Hepatocyte (in vitro differentiated cells): ENCODE data around the gene HSPB8. TPM values are rescaled to one million over a fixed set of nuclear protein-coding genes. Genes with fewer than 3 reads are reported as not detected.

Experiments used
- DNase-seq: peaks from one replicate; pipeline ENCODE4 v3.0.0-alpha.2; 2016; ENCODE audit warnings: low spot score
- H2AFZ ChIP-seq: fragments of 200-600 bp; sonication (generic); 2 replicates; pipeline ENCODE4 v1.6.0; 2016; ENCODE audit warnings: antibody characterized with exemption, mild to moderate bottlenecking
- H3K27ac ChIP-seq: fragments of 200-600 bp; sonication (generic); 2 replicates; pipeline ENCODE4 v1.5.1; 2016; ENCODE audit warnings: mild to moderate bottlenecking
- H3K27me3 ChIP-seq: fragments of 200-600 bp; sonication (generic); 2 replicates; pipeline ENCODE4 v1.6.1; 2016
- H3K36me3 ChIP-seq: fragments of 200-600 bp; sonication (generic); replicated peaks from 2 replicates; pipeline ENCODE4 v1.5.1; 2016; ENCODE audit warnings: low read depth; ENCODE audit not compliant: insufficient read depth
- H3K4me1 ChIP-seq: fragments of 200-600 bp; sonication (generic); 2 replicates; pipeline ENCODE4 v1.5.1; 2016; ENCODE audit warnings: mild to moderate bottlenecking, moderate library complexity; ENCODE audit not compliant: insufficient read depth
- H3K4me2 ChIP-seq: fragments of 200-600 bp; sonication (generic); 2 replicates; pipeline ENCODE4 v1.6.0; 2016
- H3K4me3 ChIP-seq: fragments of 200-600 bp; sonication (generic); 2 replicates; pipeline ENCODE4 v1.5.1; 2016; ENCODE audit warnings: mild to moderate bottlenecking
- H3K79me2 ChIP-seq: fragments of 200-600 bp; sonication (generic); 2 replicates; pipeline ENCODE4 v1.6.0; 2017; ENCODE audit warnings: mild to moderate bottlenecking
- H3K9me2 ChIP-seq: fragments of 200-600 bp; sonication (generic); replicated peaks from 2 replicates; pipeline ENCODE4 v1.6.0; 2017; ENCODE audit warnings: mild to moderate bottlenecking; ENCODE audit not compliant: insufficient read depth
- H3K9me3 ChIP-seq: fragments of 200-600 bp; sonication (generic); 2 replicates; pipeline ENCODE4 v1.5.1; 2016; ENCODE audit warnings: low read depth, mild to moderate bottlenecking
- H4K20me1 ChIP-seq: fragments of 200-600 bp; sonication (generic); 2 replicates; pipeline ENCODE4 v1.6.0; 2016; ENCODE audit warnings: mild to moderate bottlenecking; ENCODE audit not compliant: insufficient read depth, poor library complexity, severe bottlenecking
- CTCF ChIP-seq: fragments of 200-600 bp; sonication (generic); IDR thresholded peaks from 2 replicates; pipeline ENCODE4 v1.5.1; 2016; ENCODE audit warnings: antibody characterized with exemption, mild to moderate bottlenecking; ENCODE audit not compliant: poor library complexity
- EZH2 ChIP-seq: fragments of 200-600 bp; sonication (generic); IDR thresholded peaks from 2 replicates; pipeline ENCODE4 v1.6.1; 2016; ENCODE audit warnings: antibody characterized with exemption, mild to moderate bottlenecking, borderline replicate concordance
- EZH2phosphoT487 ChIP-seq: fragments of 200-600 bp; sonication (generic); IDR thresholded peaks from one replicate; pipeline ENCODE4 v1.6.1; 2018; ENCODE audit warnings: antibody characterized with exemption, mild to moderate bottlenecking, low read depth, moderate library complexity; ENCODE audit not compliant: unreplicated experiment, severe bottlenecking
- WGBS: methylation state at CpG from one replicate; pipeline ENCODE4 v1.1.6; 2016; ENCODE audit warnings: low lambda C conversion rate; ENCODE audit errors: missing lambda C conversion rate; 5-methylcytosine and 5-hydroxymethylcytosine counted together
- polyA plus RNA-seq: library from polyadenylated mRNA; unstranded; fragments of >200 nt; fragmentation: Nextera tagmentation; extraction: Ambion mirVana; gene quantifications from 2 replicates; pipeline ENCODE4 v1.2.1, GENCODE V29; 2016
- total RNA-seq: library from RNA; depleted of rRNA; stranded (reverse); fragments of >200 nt; gene quantifications from 2 replicates; pipeline ENCODE4 v1.2.3, GENCODE V29; 2014

HSPB8 gene
- total and polyA plus RNA-seq, 2 experiments from 2014 or later, result 28.5 to 39.7 TPM

GRCh38 chr12:119175081-119175480, 3.6 kb upstream of the HSPB8 start:
- Histone ChIP-seq H3K9me3 (no peaks in the 10 kb centered on the region), H3K27me3 (no peaks in the 10 kb centered on the region), H2AFZ (no peak overlapping the region), H3K4me2 (no peak overlapping the region), H3K27ac (no peak overlapping the region), H4K20me1 (no peaks in the 10 kb centered on the region), H3K36me3 (no peaks in the 10 kb centered on the region), H3K4me3 (no peak overlapping the region), H3K4me1 (peaks cover 14% of the 10 kb centered on the region), H3K9me2 (no peaks in the 10 kb centered on the region), H3K79me2 (peaks cover 3% of the 10 kb centered on the region)
- 86% methylated on average over 5 of the region's 5 CpGs for WGBS
- no peak for DNase-seq
- TF ChIP-seq EZH2phosphoT487 (no peak), EZH2 (no peak), CTCF (no peak)

- 53% methylated on average over 20 of the region's 21 CpGs for WGBS
- Histone ChIP-seq H3K4me3 (no peak overlapping the region), H3K4me1 (peaks cover 24% of the 10 kb centered on the region)
Measured at GRCh38 chr12:119176267-119177055, 2.3 kb upstream of the HSPB8 start.

GRCh38 chr12:119177056-119177325, 1.7 kb upstream of the HSPB8 start:
- no peaks in the 10 kb centered on the region for H3K9me2 ChIP-seq
- no peak overlapping the region for H3K4me2 ChIP-seq
- no peaks in the 10 kb centered on the region for H4K20me1 ChIP-seq
- 80% methylated on average over 4 of the region's 4 CpGs for WGBS
- no peaks in the 10 kb centered on the region for H3K36me3 ChIP-seq
- peaks cover 15% of the 10 kb centered on the region for H3K79me2 ChIP-seq
- TF ChIP-seq CTCF, result no peak
- TF ChIP-seq EZH2phosphoT487, result no peak
- TF ChIP-seq EZH2, result no peak
- H3K9me3 ChIP-seq, result no peaks in the 10 kb centered on the region
- H3K4me3 ChIP-seq, result no peak overlapping the region
- H3K27me3 ChIP-seq, result no peaks in the 10 kb centered on the region
- H2AFZ ChIP-seq, result no peak overlapping the region
- peaks cover 24% of the 10 kb centered on the region for H3K4me1 ChIP-seq
- H3K27ac ChIP-seq, result peak overlapping the region; percentile 58
- no peak for DNase-seq

More at GRCh38 chr12:119176267-119177055, 2.3 kb upstream of the HSPB8 start:
- H3K36me3 ChIP-seq, result no peaks in the 10 kb centered on the region
- H3K27me3 ChIP-seq, result no peaks in the 10 kb centered on the region
- no peaks in the 10 kb centered on the region for H3K9me2 ChIP-seq
- peaks cover 12% of the 10 kb centered on the region for H3K79me2 ChIP-seq
- TF ChIP-seq CTCF (no peak), EZH2 (no peak), EZH2phosphoT487 (no peak)
- H2AFZ ChIP-seq, result no peak overlapping the region
- peak overlapping the region; percentile 47 for H3K4me2 ChIP-seq
- DNase-seq, result peak; percentile 96
- peak overlapping the region; percentile 60 for H3K27ac ChIP-seq
- no peaks in the 10 kb centered on the region for H4K20me1 ChIP-seq
- H3K9me3 ChIP-seq, result no peaks in the 10 kb centered on the region
